Neuronal stem cell (in vitro differentiated cells): ENCODE data around the gene CD300LD.

Source experiments
- DNase-seq: peaks from one replicate; pipeline ENCODE4 v3.0.0-alpha.2; 2013; ENCODE audit warnings: low spot score
- H2AFZ ChIP-seq: one replicate; pipeline ENCODE4 v1.6.1; 2013; ENCODE audit warnings: mild to moderate bottlenecking, low read length, inconsistent platforms
- H2AK5ac ChIP-seq: 2 replicates; pipeline ENCODE4 v1.6.1; 2013; ENCODE audit warnings: low read depth, mild to moderate bottlenecking, inconsistent platforms, low read length, moderate library complexity, mixed read lengths
- H2BK120ac ChIP-seq: 2 replicates; pipeline ENCODE4 v1.6.1; 2013; ENCODE audit warnings: low read depth, mild to moderate bottlenecking, inconsistent platforms, low read length, moderate library complexity, mixed read lengths
- H2BK12ac ChIP-seq: one replicate; pipeline ENCODE4 v1.6.1; 2013; ENCODE audit warnings: low read length, inconsistent platforms
- H2BK15ac ChIP-seq: 2 replicates; pipeline ENCODE4 v1.6.1; 2013; ENCODE audit warnings: mild to moderate bottlenecking, low read length, inconsistent platforms, mixed read lengths
- H2BK5ac ChIP-seq: one replicate; pipeline ENCODE4 v1.6.1; 2013; ENCODE audit warnings: inconsistent platforms, mild to moderate bottlenecking, low read length, moderate library complexity
- H3K14ac ChIP-seq: one replicate; pipeline ENCODE4 v1.6.1; 2013; ENCODE audit warnings: low read length, inconsistent platforms
- H3K18ac ChIP-seq: 2 replicates; pipeline ENCODE4 v1.6.1; 2013; ENCODE audit warnings: low read length, inconsistent platforms
- H3K23ac ChIP-seq: 2 replicates; pipeline ENCODE4 v1.6.1; 2013; ENCODE audit warnings: low read depth, mild to moderate bottlenecking, mixed read lengths, low read length, inconsistent platforms; ENCODE audit not compliant: poor library complexity
- H3K27ac ChIP-seq: replicated peaks from 3 replicates; pipeline ENCODE4 v1.5.1; 2013; ENCODE audit warnings: low read length, inconsistent platforms
- H3K27me3 ChIP-seq, 3 experiments: 2 replicates each; pipeline ENCODE4 v1.6.1; 2013; ENCODE audit warnings: low read length in 3 of 3, mild to moderate bottlenecking in 2 of 3, inconsistent platforms in 1 of 3, low read depth in 1 of 3, mixed read lengths in 1 of 3, moderate library complexity in 1 of 3; ENCODE audit not compliant: control insufficient read depth in 3 of 3, insufficient read depth in 3 of 3
- H3K36me3 ChIP-seq, 2 donors: replicated peaks in 1 of 2; 2 replicates each; pipeline ENCODE4 v1.6.1; 2013; ENCODE audit warnings: low read length in 2 of 2; ENCODE audit not compliant: control insufficient read depth in 2 of 2, insufficient read depth in 2 of 2
- H3K4ac ChIP-seq: 2 replicates; pipeline ENCODE4 v1.6.1; 2013; ENCODE audit warnings: inconsistent platforms, mild to moderate bottlenecking, low read length, moderate library complexity
- H3K4me1 ChIP-seq, 2 donors: 1 replicate in 1 of 2; 2 replicates in 1 of 2; pipeline ENCODE4 v1.6.1; 2013; ENCODE audit warnings: low read length in 2 of 2, low read depth in 1 of 2; ENCODE audit not compliant: control insufficient read depth in 2 of 2, insufficient read depth in 1 of 2
- H3K4me2 ChIP-seq: one replicate; pipeline ENCODE4 v1.6.1; 2013; ENCODE audit warnings: mild to moderate bottlenecking, low read length, inconsistent platforms; ENCODE audit not compliant: insufficient read depth, poor library complexity, severe bottlenecking
- H3K4me3 ChIP-seq, 2 donors: 2 replicates each; pipeline ENCODE4 v1.5.1; 2013; ENCODE audit warnings: low read length in 2 of 2, mild to moderate bottlenecking in 2 of 2, inconsistent platforms in 1 of 2, moderate library complexity in 1 of 2
- H3K79me1 ChIP-seq: one replicate; pipeline ENCODE4 v1.6.1; 2013; ENCODE audit warnings: low read depth, mild to moderate bottlenecking, inconsistent platforms, low read length, moderate library complexity
- H3K9ac ChIP-seq: one replicate; pipeline ENCODE4 v1.6.1; 2013; ENCODE audit warnings: mild to moderate bottlenecking, low read depth, low read length, inconsistent platforms; ENCODE audit not compliant: poor library complexity
- H3K9me3 ChIP-seq, 2 donors: replicated peaks in 1 of 2; 2 replicates each; pipeline versions ENCODE3 to v1.6.1; 2013; ENCODE audit warnings: low read length in 2 of 2, mild to moderate bottlenecking in 2 of 2, inconsistent platforms in 1 of 2, low read depth in 1 of 2, mixed read lengths in 1 of 2, moderate library complexity in 1 of 2; ENCODE audit not compliant: control insufficient read depth in 2 of 2, insufficient read depth in 1 of 2
- H4K8ac ChIP-seq: one replicate; pipeline ENCODE4 v1.6.1; 2013; ENCODE audit warnings: low read depth, mild to moderate bottlenecking, inconsistent platforms, low read length, moderate library complexity
- H4K91ac ChIP-seq: one replicate; pipeline ENCODE4 v1.6.1; 2013; ENCODE audit warnings: low read length, low read depth, mild to moderate bottlenecking, inconsistent platforms; ENCODE audit not compliant: poor library complexity
- WGBS, 2 donors: extraction: QIAGEN DNeasy Blood & Tissue Kit; methylation state at CpG; one replicate each; pipeline ENCODE4 v1.1.7; 2013; ENCODE audit warnings: missing lambda C conversion rate in 2 of 2, mixed read lengths in 1 of 2; ENCODE audit not compliant: insufficient read length in 2 of 2, insufficient replicate concordance in 1 of 2; ENCODE audit errors: extremely low coverage in 2 of 2; 5-methylcytosine and 5-hydroxymethylcytosine counted together

Gene CD300LD

DNA sequence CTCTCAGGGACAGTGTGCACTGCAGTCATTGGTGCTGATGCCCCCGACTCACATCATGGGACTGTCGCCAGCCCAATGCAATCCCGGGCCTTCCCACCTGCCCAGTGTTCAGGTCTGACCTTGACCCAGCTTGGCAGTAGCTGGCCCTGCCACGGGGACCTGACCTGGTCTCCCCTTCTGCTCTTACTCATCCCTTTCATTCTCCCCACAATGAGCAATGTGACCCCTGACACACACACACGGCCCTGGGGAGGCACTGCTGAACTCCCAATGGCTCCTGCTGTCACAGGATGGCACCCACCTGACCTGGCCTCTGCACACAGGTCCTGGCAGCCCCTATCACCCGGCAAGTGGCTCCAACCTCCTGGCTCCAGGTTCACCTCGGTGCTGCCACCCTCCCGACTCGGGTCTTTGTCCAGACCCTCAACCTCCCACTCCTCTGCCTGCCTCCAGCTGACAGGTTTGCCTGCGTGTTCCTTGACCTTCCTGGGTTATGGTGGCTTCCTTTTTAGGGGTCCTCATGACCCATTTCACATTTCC is 52.7 kb downstream of the CD300LD start:
- DNase-seq, result no peak
- Histone ChIP-seq H3K9ac (no peak overlapping the region), H3K18ac (peak overlapping the region; percentile 28)

DNA sequence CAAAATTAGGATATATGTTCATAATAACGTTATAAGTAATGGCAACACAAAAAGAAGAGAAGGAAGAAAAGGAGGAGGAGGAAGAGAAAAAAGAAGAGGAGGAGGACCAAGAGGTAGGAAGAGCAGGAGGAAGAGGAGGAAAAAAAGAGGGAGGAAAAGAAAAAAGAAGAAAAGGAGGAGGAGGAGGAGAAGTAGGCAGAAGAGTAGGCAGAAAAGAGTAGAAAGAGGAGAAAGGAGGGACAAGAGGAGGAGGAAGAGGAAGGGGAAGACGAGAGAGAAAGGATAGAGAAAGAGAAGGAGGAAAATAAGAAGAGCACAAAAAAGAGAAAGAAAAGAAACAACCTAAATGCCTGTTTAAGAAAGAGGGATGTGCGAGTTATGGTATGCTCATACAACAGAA is 55.2 kb downstream of the CD300LD start:
- Histone ChIP-seq H4K91ac (no peak overlapping the region), H3K27me3 (peaks cover 0 to 20% (median 2%) of the 10 kb centered on the region in 3 experiments), H3K9ac (no peak overlapping the region), H3K4me3 (no peak overlapping the region), H2BK12ac (no peak overlapping the region), H4K8ac (no peak overlapping the region), H2BK15ac (no peak overlapping the region), H3K23ac (no peak overlapping the region), H3K18ac (no peak overlapping the region), H3K4ac (no peak overlapping the region), H2BK120ac (no peak overlapping the region), H3K27ac (no peak overlapping the region), H3K79me1 (no peaks in the 10 kb centered on the region), H2AK5ac (no peak overlapping the region), H2BK5ac (no peak overlapping the region), H2AFZ (no peak overlapping the region), H3K4me2 (no peak overlapping the region), H3K4me1 (no peaks in the 10 kb centered on the region), H3K36me3 (no peaks in the 10 kb centered on the region), H3K9me3 (no peaks in the 10 kb centered on the region), H3K14ac (no peak overlapping the region)
- whole genome bisulfite sequencing, 2 donors, result no CpG with 5 or more reads among the region's 3 CpGs
- DNase-seq, result no peak

More for the DNA sequence above, 52.7 kb downstream of the CD300LD start:
- Histone ChIP-seq H3K4me2 (no peak overlapping the region), H2AK5ac (no peak overlapping the region), H2BK12ac (no peak overlapping the region), H3K4me1 (no peaks in the 10 kb centered on the region), H2AFZ (no peak overlapping the region), H3K27me3 (peaks cover 0 to 22% (median 2%) of the 10 kb centered on the region in 3 experiments), H4K91ac (no peak overlapping the region), H3K4ac (no peak overlapping the region), H3K79me1 (no peaks in the 10 kb centered on the region), H3K4me3 (no peak overlapping the region), H2BK120ac (no peak overlapping the region), H3K27ac (no peak overlapping the region), H2BK15ac (no peak overlapping the region), H4K8ac (peak overlapping the region; percentile 65), H2BK5ac (no peak overlapping the region), H3K23ac (no peak overlapping the region), H3K9me3 (no peaks in the 10 kb centered on the region), H3K36me3 (no peaks in the 10 kb centered on the region), H3K14ac (no peak overlapping the region)
- WGBS, 2 donors, result no CpG with 5 or more reads among the region's 10 CpGs

DNA sequence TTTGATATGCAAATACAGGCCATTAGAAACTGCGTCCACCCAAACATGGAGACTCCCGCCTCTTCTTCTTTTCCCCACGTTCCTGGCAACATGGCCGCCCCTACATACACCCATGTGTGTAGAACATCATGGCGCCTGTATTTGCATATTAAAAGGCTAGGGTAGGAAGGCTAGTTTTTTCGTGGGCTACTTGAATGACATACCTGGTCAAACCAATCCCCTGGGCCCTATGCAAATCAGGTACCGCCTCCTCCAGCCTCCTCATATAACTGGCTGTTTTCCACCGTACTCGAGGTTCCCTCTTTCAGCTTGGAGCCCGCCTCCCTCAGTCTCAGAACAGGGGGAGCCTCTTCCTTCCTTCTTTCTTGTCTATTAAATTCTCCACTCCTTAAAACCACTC is 60.0 kb downstream of the CD300LD start:
- Histone ChIP-seq H3K79me1 (no peaks in the 10 kb centered on the region), H2BK15ac (no peak overlapping the region), H3K9me3 (no peaks in the 10 kb centered on the region), H4K8ac (no peak overlapping the region), H3K27ac (no peak overlapping the region), H3K18ac (no peak overlapping the region), H3K36me3 (no peaks in the 10 kb centered on the region), H3K4me3 (no peak overlapping the region), H3K23ac (no peak overlapping the region), H3K14ac (no peak overlapping the region), H3K9ac (no peak overlapping the region), H2AK5ac (no peak overlapping the region), H2BK5ac (no peak overlapping the region), H3K4me1 (no peaks in the 10 kb centered on the region), H2BK120ac (no peak overlapping the region), H3K4me2 (no peak overlapping the region), H3K4ac (no peak overlapping the region), H2BK12ac (no peak overlapping the region), H2AFZ (no peak overlapping the region), H4K91ac (no peak overlapping the region), H3K27me3 (peaks cover 0 to 3% (median 0%) of the 10 kb centered on the region in 3 experiments)
- no peak for DNase-seq
- WGBS, 2 donors, result no CpG with 5 or more reads among the region's 10 CpGs

DNA sequence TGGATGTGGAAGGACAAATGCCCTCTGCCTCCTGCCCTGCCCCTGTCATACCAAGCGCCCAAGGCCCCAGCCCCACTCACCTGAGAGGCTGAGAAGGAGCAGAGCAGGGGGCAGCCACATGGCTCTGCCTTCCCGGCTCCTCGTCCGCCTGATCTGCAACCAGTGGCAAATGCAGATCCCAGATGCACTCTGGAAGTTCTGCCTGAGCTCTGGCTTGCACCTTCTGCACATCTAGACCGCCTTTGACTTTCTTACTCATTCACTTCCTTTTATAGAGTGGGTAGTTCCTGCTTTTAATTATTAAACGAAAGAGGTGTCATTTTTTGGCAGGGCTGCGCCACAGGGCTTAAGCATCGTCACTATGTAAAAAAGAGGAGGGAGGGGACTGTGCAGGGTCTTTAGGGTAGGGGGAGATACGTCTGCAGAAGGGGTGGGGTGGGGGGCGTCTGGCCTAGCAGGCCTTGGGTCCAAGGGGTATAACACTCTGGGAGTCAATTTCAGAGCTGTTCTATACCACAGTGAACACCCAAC is 60.8 kb downstream of the CD300LD start, which contains the start of gene CD300LB:
TSS of gene CD300LB (minus strand) at position 245 of the 531 bp plus-strand sequence. CDS start at position 120, 125 bp downstream.
- H2BK120ac ChIP-seq, result no peak within 1 kb of the TSS
- H3K18ac ChIP-seq, result no peak within 1 kb of the TSS
- no peak within 1 kb of the TSS for H3K23ac ChIP-seq
- no peak for DNase-seq
- no peak within 1 kb of the TSS for H3K4me2 ChIP-seq
- H4K91ac ChIP-seq, result no peak within 1 kb of the TSS
- H3K9me3 ChIP-seq, result no peaks in the 10 kb centered on the region
- H3K79me1 ChIP-seq, result no peaks in the 10 kb centered on the region
- H4K8ac ChIP-seq, result no peak within 1 kb of the TSS
- no peak within 1 kb of the TSS for H2AFZ ChIP-seq
- no peaks in the 10 kb centered on the region for H3K4me1 ChIP-seq
- H3K14ac ChIP-seq, result no peak within 1 kb of the TSS
- no peak within 1 kb of the TSS for H3K4me3 ChIP-seq
- no peak within 1 kb of the TSS for H2BK15ac ChIP-seq
- H3K9ac ChIP-seq, result no peak within 1 kb of the TSS
- WGBS, 2 donors, result no CpG with 5 or more reads among the region's 10 CpGs
- no peak within 1 kb of the TSS for H2BK5ac ChIP-seq
- H3K27me3 ChIP-seq, result peaks cover 0 to 2% (median 0%) of the 10 kb centered on the region in 3 experiments
- H2AK5ac ChIP-seq, result no peak within 1 kb of the TSS
- no peak within 1 kb of the TSS for H3K4ac ChIP-seq
- no peaks in the 10 kb centered on the region for H3K36me3 ChIP-seq
- no peak within 1 kb of the TSS for H3K27ac ChIP-seq
- no peak within 1 kb of the TSS for H2BK12ac ChIP-seq
